Karpas-422 (cell line): ENCODE data around the gene SUSD4. TPM values are rescaled to one million over a fixed set of nuclear protein-coding genes. Genes with fewer than 3 reads are reported as not detected.

Source experiments
- DNase-seq: peaks from one replicate; pipeline ENCODE4 v3.0.0-alpha.2; 2015
- H2AFZ ChIP-seq: fragments of 200-600 bp; sonication (generic); 2 replicates; pipeline ENCODE4 v1.6.1; 2014; ENCODE audit warnings: antibody characterized with exemption, low read length, mixed read lengths
- H3K27ac ChIP-seq: fragments of 200-600 bp; sonication (generic); 2 replicates; pipeline ENCODE4 v1.5.1; 2014; ENCODE audit warnings: mild to moderate bottlenecking, low read length, moderate library complexity
- H3K27me3 ChIP-seq: fragments of 200-600 bp; sonication (generic); 2 replicates; pipeline ENCODE4 v1.6.1; 2014; ENCODE audit warnings: low read length, mixed read lengths
- H3K36me3 ChIP-seq: fragments of 200-600 bp; sonication (generic); 2 replicates; pipeline ENCODE4 v1.6.1; 2014; ENCODE audit warnings: low read length, mixed read lengths; ENCODE audit not compliant: insufficient read depth
- H3K4me1 ChIP-seq: fragments of 200-600 bp; sonication (generic); 2 replicates; pipeline ENCODE4 v1.6.1; 2014; ENCODE audit warnings: mild to moderate bottlenecking, low read length, mixed read lengths
- H3K4me2 ChIP-seq: fragments of 200-600 bp; sonication (generic); 2 replicates; pipeline ENCODE4 v1.6.1; 2014; ENCODE audit warnings: low read length, low read depth, mild to moderate bottlenecking; ENCODE audit not compliant: poor library complexity, severe bottlenecking
- H3K4me3 ChIP-seq: fragments of 200-600 bp; sonication (generic); 2 replicates; pipeline ENCODE4 v1.5.1; 2014; ENCODE audit warnings: mild to moderate bottlenecking, antibody characterized with exemption, low read length, mixed read lengths
- H3K79me2 ChIP-seq: fragments of 200-600 bp; sonication (generic); 2 replicates; pipeline ENCODE4 v1.6.1; 2014; ENCODE audit warnings: mild to moderate bottlenecking, low read length, mixed read lengths
- H3K9ac ChIP-seq: fragments of 200-600 bp; sonication (generic); 2 replicates; pipeline ENCODE4 v1.6.0; 2014; ENCODE audit warnings: low read length
- H3K9me2 ChIP-seq: fragments of 200-600 bp; sonication (generic), shearing (Covaris generic); replicated peaks from 2 replicates; pipeline ENCODE4 v1.6.0; 2014; ENCODE audit warnings: mild to moderate bottlenecking, low read length, moderate library complexity; ENCODE audit not compliant: insufficient read depth
- H3K9me3 ChIP-seq: fragments of 300-700, 200-600 bp; sonication (generic); 2 replicates; pipeline ENCODE4 v1.6.1; 2014; ENCODE audit warnings: low read length, mixed read lengths
- H4K20me1 ChIP-seq: fragments of 200-600 bp; sonication (generic); 2 replicates; pipeline ENCODE4 v1.6.1; 2014; ENCODE audit warnings: mild to moderate bottlenecking, antibody characterized with exemption, low read length, low read depth; ENCODE audit not compliant: insufficient read depth
- total RNA-seq: library from RNA; depleted of rRNA; stranded (reverse); fragments of >200 nt; shearing (Covaris generic); gene quantifications from 2 replicates; pipeline ENCODE4 v1.2.3, GENCODE V29; 2014; ENCODE audit warnings: low replicate concordance

The SUSD4 gene
- total RNA-seq, 1 experiment from 2014 or later = 0.34 TPM

GRCh38 chr1:223223091-223223995 is 140.6 kb downstream of the SUSD4 start:
- H3K9ac ChIP-seq = no peak overlapping the region

GRCh38 chr1:223222377-223222776 is 141.6 kb downstream of the SUSD4 start:
- H2AFZ ChIP-seq = peak overlapping the region; percentile 56; the same call in 1 of the 2 replicates
- H3K27me3 ChIP-seq = no peaks in the 10 kb centered on the region
- peak overlapping the region; percentile 35 for H3K27ac ChIP-seq
- peak overlapping the region; percentile 7; the same call in 1 of the 2 replicates for H3K4me3 ChIP-seq
- H3K9me2 ChIP-seq = no peaks in the 10 kb centered on the region
- peak; percentile 79 for DNase-seq
- no peaks in the 10 kb centered on the region for H3K79me2 ChIP-seq
- H3K4me1 ChIP-seq = peaks cover 26% of the 10 kb centered on the region
- no peaks in the 10 kb centered on the region for H3K9me3 ChIP-seq
- peak overlapping the region; percentile 59 for H3K4me2 ChIP-seq
- no peak overlapping the region for H3K9ac ChIP-seq
- H4K20me1 ChIP-seq = no peaks in the 10 kb centered on the region
- H3K36me3 ChIP-seq = no peaks in the 10 kb centered on the region; the same call in 1 of the 2 replicates

More at GRCh38 chr1:223223091-223223995, 140.6 kb downstream of the SUSD4 start:
- Histone ChIP-seq H3K27ac (peak overlapping the region; percentile 34), H3K4me3 (no peak overlapping the region), H3K4me1 (peaks cover 26% of the 10 kb centered on the region), H3K4me2 (peak overlapping the region; percentile 59), H3K9me3 (no peaks in the 10 kb centered on the region), H2AFZ (no peak overlapping the region; the same call in 1 of the 2 replicates), H4K20me1 (no peaks in the 10 kb centered on the region), H3K27me3 (no peaks in the 10 kb centered on the region), H3K79me2 (no peaks in the 10 kb centered on the region), H3K9me2 (no peaks in the 10 kb centered on the region), H3K36me3 (no peaks in the 10 kb centered on the region; the same call in 1 of the 2 replicates)
- no peak for DNase-seq

GRCh38 chr1:223221686-223222085 is 142.3 kb downstream of the SUSD4 start:
- Histone ChIP-seq H3K27ac (peak overlapping the region; percentile 35), H3K4me1 (peaks cover 29% of the 10 kb centered on the region), H4K20me1 (no peaks in the 10 kb centered on the region), H2AFZ (peak overlapping the region; percentile 56; the same call in 1 of the 2 replicates), H3K79me2 (no peaks in the 10 kb centered on the region), H3K4me3 (peak overlapping the region; percentile 6; the same call in 1 of the 2 replicates), H3K9ac (peak overlapping the region; percentile 22; the same call in 1 of the 2 replicates), H3K9me2 (no peaks in the 10 kb centered on the region), H3K27me3 (no peaks in the 10 kb centered on the region), H3K36me3 (no peaks in the 10 kb centered on the region; the same call in 1 of the 2 replicates), H3K9me3 (no peaks in the 10 kb centered on the region), H3K4me2 (peak overlapping the region; percentile 59)
- DNase-seq = no peak

- H4K20me1 ChIP-seq = no peaks in the 10 kb centered on the region
- H3K9me2 ChIP-seq = no peaks in the 10 kb centered on the region
- no peaks in the 10 kb centered on the region; the same call in 1 of the 2 replicates for H3K36me3 ChIP-seq
- no peaks in the 10 kb centered on the region for H3K27me3 ChIP-seq
- no peaks in the 10 kb centered on the region for H3K79me2 ChIP-seq
- H3K9ac ChIP-seq = no peak overlapping the region
- no peak overlapping the region for H3K4me2 ChIP-seq
- H3K9me3 ChIP-seq = no peaks in the 10 kb centered on the region
- peaks cover 33% of the 10 kb centered on the region for H3K4me1 ChIP-seq
- H3K4me3 ChIP-seq = no peak overlapping the region
- DNase-seq = no peak
- H2AFZ ChIP-seq = no peak overlapping the region
- no peak overlapping the region for H3K27ac ChIP-seq
These were observed 143.9 kb downstream of the SUSD4 start for GRCh38 chr1:223219846-223220610.

- Histone ChIP-seq H3K27me3 (no peaks in the 10 kb centered on the region), H3K4me3 (no peak overlapping the region), H3K36me3 (no peaks in the 10 kb centered on the region; the same call in 1 of the 2 replicates), H3K4me1 (peaks cover 33% of the 10 kb centered on the region), H3K4me2 (no peak overlapping the region), H2AFZ (no peak overlapping the region), H4K20me1 (no peaks in the 10 kb centered on the region), H3K9ac (no peak overlapping the region), H3K9me3 (no peaks in the 10 kb centered on the region), H3K27ac (no peak overlapping the region), H3K9me2 (no peaks in the 10 kb centered on the region), H3K79me2 (no peaks in the 10 kb centered on the region)
- no peak for DNase-seq
These were observed 144.7 kb downstream of the SUSD4 start for GRCh38 chr1:223219318-223219635.

- Histone ChIP-seq H3K9ac (no peak overlapping the region), H3K9me2 (no peaks in the 10 kb centered on the region), H3K27me3 (no peaks in the 10 kb centered on the region), H3K4me1 (peaks cover 27% of the 10 kb centered on the region), H3K9me3 (no peaks in the 10 kb centered on the region), H3K79me2 (no peaks in the 10 kb centered on the region), H3K36me3 (no peaks in the 10 kb centered on the region; the same call in 1 of the 2 replicates), H3K4me2 (no peak overlapping the region), H2AFZ (no peak overlapping the region), H3K4me3 (no peak overlapping the region), H4K20me1 (no peaks in the 10 kb centered on the region), H3K27ac (no peak overlapping the region)
- no peak for DNase-seq
These were observed 146.2 kb downstream of the SUSD4 start for GRCh38 chr1:223217781-223218180.

GRCh38 chr1:223216531-223217205 is 147.3 kb downstream of the SUSD4 start:
- H3K4me1 ChIP-seq = peaks cover 15% of the 10 kb centered on the region
- DNase-seq = no peak

More at GRCh38 chr1:223216531-223217205, 147.3 kb downstream of the SUSD4 start:
- no peak overlapping the region for H3K27ac ChIP-seq
- H3K27me3 ChIP-seq = no peaks in the 10 kb centered on the region
- H2AFZ ChIP-seq = no peak overlapping the region
- H3K9me3 ChIP-seq = no peaks in the 10 kb centered on the region
- H3K9ac ChIP-seq = no peak overlapping the region
- H3K36me3 ChIP-seq = no peaks in the 10 kb centered on the region; the same call in 1 of the 2 replicates
- H3K4me2 ChIP-seq = no peak overlapping the region
- H3K4me3 ChIP-seq = no peak overlapping the region
- no peaks in the 10 kb centered on the region for H3K79me2 ChIP-seq
- no peaks in the 10 kb centered on the region for H4K20me1 ChIP-seq
- H3K9me2 ChIP-seq = no peaks in the 10 kb centered on the region
